ENCODE data around the gene PDE2A. TPM values are rescaled to one million over a fixed set of nuclear protein-coding genes. Genes with fewer than 3 reads are reported as not detected.

PDE2A gene
- total and polyA plus RNA-seq, 2 of the 4 experiments (the other 2 are of a cell fraction), result 0.02 TPM; not detected in 1

GRCh38 chr11:72702096-72702495 lies 27.9 kb upstream of the PDE2A start:
- no peaks in the 10 kb centered on the region for H3K27me3 ChIP-seq (ENCODE audit: control insufficient read depth, insufficient read depth, low read length)
- H4K91ac ChIP-seq (ENCODE audit: insufficient read depth, low read depth, low read length), result no peak overlapping the region
- intact Hi-C loops (cut with micrococcal nuclease), result no loop called here
- no peak overlapping the region for H2BK15ac ChIP-seq (ENCODE audit: low read depth, low read length)
- H3K9ac ChIP-seq (ENCODE audit: low read depth, low read length), result no peak overlapping the region
- H2BK5ac ChIP-seq (ENCODE audit: low read depth, low read length, poor library complexity, severe bottlenecking), result no peak overlapping the region
- H3K4ac ChIP-seq (ENCODE audit: low read depth, low read length), result no peak overlapping the region
- no peak overlapping the region for H2AFZ ChIP-seq (replicated peaks; ENCODE audit: low read length, poor library complexity)
- no peak overlapping the region for H4K8ac ChIP-seq (ENCODE audit: low read depth in 2 of 2, low read length in 2 of 2)
- H3K56ac ChIP-seq (ENCODE audit: extremely low read depth, insufficient read depth, low read length), result no peak overlapping the region
- no peak overlapping the region for H2BK20ac ChIP-seq (ENCODE audit: low read depth, low read length)
- 81% methylated on average over 5 of the region's 7 CpGs; no CpG with 5 or more reads in 1 of the 2 experiments for WGBS, 2 experiments (ENCODE audit: extremely low coverage in 2 of 2, insufficient read length in 1 of 2)
- no peak overlapping the region for H3K23ac ChIP-seq (ENCODE audit: low read depth, low read length)
- H3K18ac ChIP-seq (ENCODE audit: low read depth, low read length), result no peak overlapping the region
- no peak for ATAC-seq (ENCODE audit: low read depth)
- H3K9me1 ChIP-seq (ENCODE audit: insufficient read depth, low read length), result peaks cover 13% of the 10 kb centered on the region; the same call in 1 of the 2 replicates
- no peak overlapping the region for H3K27ac ChIP-seq (ENCODE audit: insufficient read depth, low read length)
- ChIA-PET CTCF (no interaction called here), POLR2A (ENCODE audit: unreplicated experiment) (interaction anchor here (0.6 kb wide), 1 partner anchor 110 kb away, joined by 5 read pairs; no protein-coding TSS in a partner anchor)
- H2BK120ac ChIP-seq (ENCODE audit: low read depth, low read length), result no peak overlapping the region
- dilution Hi-C loops (cut with HindIII; ENCODE audit: low sequenced_read_pairs, unreplicated experiment), result no loop called here
- no peaks in the 10 kb centered on the region for H3K9me3 ChIP-seq (ENCODE audit: control insufficient read depth, insufficient read depth, low read length)
- no TSS peak for BruUV-seq (replicated peaks)
- no peak overlapping the region for H3K14ac ChIP-seq (replicated peaks; ENCODE audit: low read depth, low read length)
- peaks cover 19% of the 10 kb centered on the region for H3K4me1 ChIP-seq (ENCODE audit: control insufficient read depth, insufficient read depth, low read length)
- H3K4me2 ChIP-seq (ENCODE audit: low read depth, low read length), result no peak overlapping the region
- no peak for TF ChIP-seq NFE2L2 (IDR thresholded peaks at IDR 0.05; ENCODE audit: low read depth, low read length)
- TF ChIP-seq RFX5 (IDR thresholded peaks at IDR 0.05; ENCODE audit: low read depth, low read length), result no peak
- no peak for TF ChIP-seq CTCF (conservative IDR thresholded peaks at IDR 0.05; ENCODE audit: low read depth, low read length)
- TF ChIP-seq RCOR1 (IDR thresholded peaks at IDR 0.05; ENCODE audit: insufficient replicate concordance, low read length), result no peak
- no peak for TF ChIP-seq CHD1 (IDR thresholded peaks at IDR 0.05; ENCODE audit: low read depth, low read length)
- TF ChIP-seq POLR2A (IDR thresholded peaks at IDR 0.05; ENCODE audit: low read depth, low read length), result no peak
- TF ChIP-seq CEBPB (IDR thresholded peaks at IDR 0.05; ENCODE audit: low read depth, low read length), result no peak
- TF ChIP-seq MXI1 (IDR thresholded peaks at IDR 0.05; ENCODE audit: borderline replicate concordance, low read depth, low read length), result no peak
- TF ChIP-seq USF2 (IDR thresholded peaks at IDR 0.05; ENCODE audit: low read depth, low read length), result no peak
- no peak for TF ChIP-seq MAZ (IDR thresholded peaks at IDR 0.05; ENCODE audit: borderline replicate concordance, low read depth, low read length)
- TF ChIP-seq BHLHE40 (IDR thresholded peaks at IDR 0.05; ENCODE audit: low read depth, low read length), result no peak
- TF ChIP-seq FOS (IDR thresholded peaks at IDR 0.05; ENCODE audit: low read depth, low read length), result no peak
- no peak for TF ChIP-seq RAD21 (IDR thresholded peaks at IDR 0.05; ENCODE audit: low read length)
- no peak for TF ChIP-seq MAFK (IDR thresholded peaks at IDR 0.05; ENCODE audit: low read depth, low read length)
- no peak for TF ChIP-seq SMC3 (IDR thresholded peaks at IDR 0.05; ENCODE audit: low read depth, low read length)
- TF ChIP-seq ELK1 (IDR thresholded peaks at IDR 0.05; ENCODE audit: borderline replicate concordance, low read depth, low read length), result no peak
- in situ Hi-C loops (cut with MboI; ENCODE audit: low sequenced_read_pairs), result no loop called here
- DNase-seq, result no peak
- no peak overlapping the region; the same call in 1 of the 2 replicates for H4K5ac ChIP-seq (ENCODE audit: low read depth, low read length)
- H3K4me3 ChIP-seq (ENCODE audit: insufficient read depth, low read depth, low read length), result no peak overlapping the region
- H3K79me1 ChIP-seq (ENCODE audit: low read depth in 1 of 2, low read length in 2 of 2), result peaks cover 0 to 17% of the 10 kb centered on the region in 2 experiments; a peak in 1 of 4 replicates
- no peak overlapping the region for H2AK5ac ChIP-seq (ENCODE audit: low read depth, low read length)
- H2AK9ac ChIP-seq (replicated peaks; ENCODE audit: low read depth, low read length, poor library complexity), result no peak overlapping the region
- peaks cover 23% of the 10 kb centered on the region for H4K20me1 ChIP-seq (ENCODE audit: insufficient read depth, low read length)
- H3K36me3 ChIP-seq (ENCODE audit: control insufficient read depth, insufficient read depth, low read length), result peaks cover 73% of the 10 kb centered on the region

Data from IMR-90 (cell line).